H7 (cell line): Measurements from ENCODE around the gene NXNL1. TPM values are rescaled to one million over a fixed set of nuclear protein-coding genes. Genes with fewer than 3 reads are reported as not detected.
A peak's percentile ranks its signal among the peaks of the same experiment; 100 is the strongest.
"Not testable (repeated sequence)": the region's sequence is repeated elsewhere in the genome, so short reads cannot be mapped to it uniquely, and the experiment has no call there.

Experiments used
- DNase-seq: peaks from one replicate; pipeline ENCODE4 v3.0.0; 2012
- H3K27me3 ChIP-seq: 2 replicates; pipeline ENCODE4 v1.6.0; 2011; ENCODE audit warnings: mild to moderate bottlenecking, low read length; ENCODE audit not compliant: control insufficient read depth, insufficient read depth
- H3K36me3 ChIP-seq: replicated peaks from 2 replicates; pipeline ENCODE4 v1.5.1; 2011; ENCODE audit warnings: low read length; ENCODE audit not compliant: control insufficient read depth, insufficient read depth
- H3K4me3 ChIP-seq: 2 replicates; pipeline ENCODE4 v1.5.1; 2011; ENCODE audit warnings: low read depth, mild to moderate bottlenecking, control low read depth, low read length, moderate library complexity; ENCODE audit not compliant: insufficient read depth
- total RNA-seq: library from RNA; depleted of rRNA; stranded (reverse); fragments of >200 nt; shearing (Covaris generic); gene quantifications from 2 replicates; pipeline ENCODE4 v1.2.3, GENCODE V29; 2014

NXNL1 gene
- total RNA-seq, 1 experiment from 2014 or later: not detected

DNA sequence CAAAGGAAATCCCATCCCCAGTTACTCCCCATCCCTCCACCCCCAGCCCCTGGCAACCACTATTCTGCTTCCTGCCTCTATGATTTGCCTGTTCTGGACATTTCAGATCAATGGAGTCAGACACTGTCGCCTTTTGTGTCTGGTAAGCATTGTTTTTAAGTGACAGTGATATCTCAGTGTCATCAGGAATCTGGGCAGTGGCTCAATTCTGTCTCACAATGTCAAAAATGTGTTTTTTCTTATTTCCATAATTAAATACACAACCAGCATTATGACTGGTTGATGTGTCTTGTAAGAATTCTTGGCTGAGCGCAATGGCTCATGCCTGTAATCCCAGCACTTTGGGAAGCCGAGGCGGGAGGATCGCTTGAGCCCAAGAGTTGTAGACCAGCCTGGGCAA is 30.6 kb upstream of the NXNL1 start:
- Histone ChIP-seq H3K27me3 (no peaks in the 10 kb centered on the region), H3K36me3 (no peaks in the 10 kb centered on the region), H3K4me3 (no peak overlapping the region)
- no peak for DNase-seq

- DNase-seq: no peak
- Histone ChIP-seq H3K36me3 (no peaks in the 10 kb centered on the region), H3K27me3 (no peaks in the 10 kb centered on the region), H3K4me3 (no peak overlapping the region)
These were observed 29.7 kb upstream of the NXNL1 start for GRCh38 chr19:17490411-17490810.

- Histone ChIP-seq H3K4me3 (no peak overlapping the region), H3K27me3 (no peaks in the 10 kb centered on the region), H3K36me3 (no peaks in the 10 kb centered on the region)
- DNase-seq: peak; percentile 20
These were observed 28.8 kb upstream of the NXNL1 start for GRCh38 chr19:17489392-17490030.

DNA sequence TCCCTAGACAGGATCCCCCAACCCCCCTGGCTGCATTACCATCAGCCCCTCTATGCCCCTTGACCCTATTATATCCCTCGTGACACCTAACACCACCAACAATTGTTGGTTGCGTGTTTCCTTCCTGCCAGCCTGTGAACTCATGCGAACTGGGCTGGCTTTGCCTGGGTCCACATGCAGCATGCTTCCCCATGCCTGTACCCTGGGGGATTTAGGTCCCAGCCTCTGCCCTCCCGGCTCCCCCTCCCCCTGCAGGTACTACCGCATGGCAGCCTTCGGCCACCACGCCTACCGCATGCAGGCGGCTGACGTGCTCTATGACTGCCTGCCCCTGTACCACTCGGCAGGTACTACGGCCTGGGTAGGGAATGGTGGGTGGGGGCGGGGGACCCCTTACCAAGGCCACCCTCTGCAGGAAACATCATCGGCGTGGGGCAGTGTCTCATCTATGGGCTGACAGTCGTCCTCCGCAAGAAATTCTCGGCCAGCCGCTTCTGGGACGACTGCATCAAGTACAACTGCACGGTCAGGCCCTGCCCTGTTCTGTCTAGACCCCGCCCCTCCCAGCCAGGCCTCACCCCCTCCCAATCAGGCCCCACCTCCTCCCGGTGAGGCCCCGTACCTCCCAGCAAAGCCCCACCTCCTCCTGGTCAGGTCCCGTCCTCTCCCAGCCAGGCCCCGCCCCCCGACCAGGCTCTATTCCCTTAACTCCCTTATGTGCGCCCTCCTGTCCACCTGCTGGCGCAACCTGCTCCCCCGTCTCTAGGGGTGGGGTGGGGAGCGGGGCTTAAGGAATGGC is 28.1 kb upstream of the NXNL1 start:
- no peaks in the 10 kb centered on the region for H3K36me3 ChIP-seq
- H3K4me3 ChIP-seq: peak overlapping the region; percentile 59
- no peaks in the 10 kb centered on the region for H3K27me3 ChIP-seq
- DNase-seq: peak; percentile 97

- peak; percentile 89 for DNase-seq
- Histone ChIP-seq H3K4me3 (no peak overlapping the region), H3K36me3 (no peaks in the 10 kb centered on the region), H3K27me3 (no peaks in the 10 kb centered on the region)
These were observed 26.8 kb upstream of the NXNL1 start for GRCh38 chr19:17487284-17488121.

- no peak overlapping the region for H3K4me3 ChIP-seq
- H3K27me3 ChIP-seq: no peaks in the 10 kb centered on the region
- peak; percentile 37 for DNase-seq
- no peaks in the 10 kb centered on the region for H3K36me3 ChIP-seq
These were observed 26.0 kb upstream of the NXNL1 start for GRCh38 chr19:17486545-17487240.

DNA sequence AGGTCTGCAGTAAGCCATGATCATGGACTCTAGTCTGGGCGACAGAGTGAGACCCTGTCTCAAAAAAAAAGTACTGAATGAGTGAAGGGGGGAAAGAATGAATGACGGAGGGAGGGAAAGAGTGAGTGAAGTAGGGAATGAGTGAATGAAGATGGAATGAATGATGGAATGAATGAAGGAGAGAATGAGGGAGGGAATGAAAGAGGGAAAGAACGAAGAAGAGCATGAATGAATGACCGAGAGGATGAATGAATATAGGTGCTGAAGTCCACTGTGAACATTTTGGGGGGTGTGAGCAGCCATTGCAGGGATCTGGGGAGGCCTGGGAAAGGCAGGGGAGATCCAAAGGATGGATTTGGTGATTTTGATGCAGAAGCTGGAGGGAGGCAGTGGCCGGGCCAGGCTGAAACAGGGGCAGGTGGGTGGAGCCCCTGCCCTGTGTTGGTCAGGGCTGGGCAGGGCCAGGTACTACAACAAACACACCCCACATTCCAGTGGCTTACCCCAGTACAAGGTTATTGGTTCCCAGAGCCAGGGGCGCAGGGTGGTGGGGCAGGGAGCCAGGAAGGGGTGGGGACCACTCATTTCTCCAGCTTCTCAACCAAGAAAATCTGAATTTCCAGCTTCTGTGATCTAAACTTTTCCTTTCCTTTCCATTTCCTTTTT is 23.9 kb upstream of the NXNL1 start:
- Histone ChIP-seq H3K4me3 (no peak overlapping the region), H3K36me3 (no peaks in the 10 kb centered on the region), H3K27me3 (no peaks in the 10 kb centered on the region)
- peak; percentile 30 for DNase-seq

GRCh38 chr19:17483605-17484002 is 22.9 kb upstream of the NXNL1 start:
- H3K36me3 ChIP-seq: no peaks in the 10 kb centered on the region
- no peak for DNase-seq
- H3K4me3 ChIP-seq: no peak overlapping the region
- H3K27me3 ChIP-seq: no peaks in the 10 kb centered on the region

GRCh38 chr19:17482877-17483604 is 22.3 kb upstream of the NXNL1 start:
- Histone ChIP-seq H3K4me3 (no peak overlapping the region), H3K27me3 (no peaks in the 10 kb centered on the region), H3K36me3 (no peaks in the 10 kb centered on the region)
- DNase-seq: no peak

GRCh38 chr19:17481986-17482385 is 21.3 kb upstream of the NXNL1 start:
- H3K4me3 ChIP-seq: no peak overlapping the region

GRCh38 chr19:17479325-17479791 is 18.6 kb upstream of the NXNL1 start:
- peak; percentile 62 for DNase-seq
- H3K36me3 ChIP-seq: no peaks in the 10 kb centered on the region
- H3K4me3 ChIP-seq: no peak overlapping the region

More at GRCh38 chr19:17481986-17482385, 21.3 kb upstream of the NXNL1 start:
- Histone ChIP-seq H3K36me3 (no peaks in the 10 kb centered on the region), H3K27me3 (no peaks in the 10 kb centered on the region)
- DNase-seq: no peak

GRCh38 chr19:17475541-17476115 is 14.9 kb upstream of the NXNL1 start:
- Histone ChIP-seq H3K36me3 (no peaks in the 10 kb centered on the region), H3K4me3 (no peak overlapping the region), H3K27me3 (peaks cover 8% of the 10 kb centered on the region)
- no peak for DNase-seq

More at GRCh38 chr19:17479325-17479791, 18.6 kb upstream of the NXNL1 start:
- no peaks in the 10 kb centered on the region for H3K27me3 ChIP-seq

DNA sequence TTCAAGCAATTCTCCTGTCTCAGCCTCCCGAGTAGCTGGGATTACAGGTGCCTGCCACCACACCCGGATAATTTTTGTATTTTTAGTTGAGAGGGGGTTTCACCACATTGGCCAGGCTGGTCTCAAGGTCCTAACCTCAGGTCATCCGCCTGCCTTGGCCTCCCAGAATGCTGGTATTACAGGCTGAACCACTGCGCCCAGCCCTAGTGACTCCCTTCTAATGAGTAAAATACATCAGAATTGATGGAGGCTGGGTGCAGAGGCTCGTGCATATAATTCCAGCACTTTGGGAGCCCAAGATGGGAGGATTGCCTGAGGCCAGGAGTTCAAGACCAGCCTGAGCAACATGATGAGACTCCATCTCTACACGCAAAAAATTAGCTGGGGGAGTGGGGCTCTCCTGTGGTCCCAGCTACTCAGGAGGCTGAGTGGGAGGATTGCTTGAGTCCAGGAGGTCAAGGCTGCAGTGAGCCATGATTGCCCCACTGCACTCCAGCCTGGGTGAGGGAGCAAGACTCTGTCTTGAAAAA is 14.3 kb upstream of the NXNL1 start:
- DNase-seq, H3K4me3 ChIP-seq, H3K36me3 ChIP-seq, H3K27me3 ChIP-seq: not testable (repeated sequence)
